T47D (cell line): ENCODE data around the gene AP5Z1.
A peak's percentile ranks its signal among the peaks of the same experiment; 100 is the strongest.

Experiments
- DNase-seq, 2 experiments: peaks; one replicate each; pipeline versions ENCODE4 v3.0.0 to v3.0.0-alpha.2; 2011 to 2012; ENCODE audit warnings: low read depth in 1 of 2, low spot score in 1 of 2
- JUND ChIP-seq: IDR thresholded peaks from 2 replicates; pipeline ENCODE4 v1.6.1; 2012; ENCODE audit warnings: low read depth
- in situ Hi-C: cut with HindIII; loops from 2 replicates; pipeline ENCODE4 v1.10.0; 2016; ENCODE audit warnings: low sequenced_read_pairs, low pct_unique_long_range_greater_than_20kb

The AP5Z1 gene

GRCh38 chr7:4749363-4749762 lies 26.1 kb upstream of the AP5Z1 start:
- no peak for TF ChIP-seq JUND
- in situ Hi-C loops: no loop called here
- DNase-seq: no peak

GRCh38 chr7:4749798-4750197 lies 25.6 kb upstream of the AP5Z1 start:
- no peak for TF ChIP-seq JUND
- DNase-seq: no peak
- in situ Hi-C loops: no loop called here

GRCh38 chr7:4751398-4751947 lies 23.9 kb upstream of the AP5Z1 start:
- DNase-seq: no peak
- in situ Hi-C loops: no loop called here
- no peak for TF ChIP-seq JUND

GRCh38 chr7:4753598-4754432 lies 21.6 kb upstream of the AP5Z1 start:
- TF ChIP-seq JUND: no peak

GRCh38 chr7:4754433-4755010 lies 20.9 kb upstream of the AP5Z1 start:
- TF ChIP-seq JUND: no peak
- DNase-seq: no peak
- in situ Hi-C loops: no loop called here

More at GRCh38 chr7:4753598-4754432, 21.6 kb upstream of the AP5Z1 start:
- in situ Hi-C loops: no loop called here
- DNase-seq: peak; percentile 87 to 97

GRCh38 chr7:4755045-4755444 lies 20.4 kb upstream of the AP5Z1 start:
- in situ Hi-C loops: no loop called here
- TF ChIP-seq JUND: no peak
- DNase-seq: no peak

- no peak for DNase-seq
- TF ChIP-seq JUND: no peak
- in situ Hi-C loops: no loop called here
Measured at GRCh38 chr7:4758111-4758510, 17.3 kb upstream of the AP5Z1 start.

- TF ChIP-seq JUND: no peak
- in situ Hi-C loops: no loop called here
- DNase-seq: no peak
Measured at GRCh38 chr7:4758791-4759190, 16.6 kb upstream of the AP5Z1 start.

GRCh38 chr7:4759211-4759610 lies 16.2 kb upstream of the AP5Z1 start:
- no peak for TF ChIP-seq JUND
- DNase-seq: no peak
- in situ Hi-C loops: no loop called here

GRCh38 chr7:4760952-4761351 lies 14.5 kb upstream of the AP5Z1 start:
- in situ Hi-C loops: no loop called here
- no peak for TF ChIP-seq JUND
- DNase-seq: no peak

GRCh38 chr7:4762121-4763055 lies 13.0 kb upstream of the AP5Z1 start:
- TF ChIP-seq JUND: no peak
- in situ Hi-C loops: no loop called here
- DNase-seq: no peak

GRCh38 chr7:4763091-4763793 lies 12.2 kb upstream of the AP5Z1 start:
- in situ Hi-C loops: no loop called here
- DNase-seq: no peak
- no peak for TF ChIP-seq JUND
